Sigmoid colon (tissue), 4 donors: ENCODE measurements around the gene MAP1B.

Experiments used
- CTCF ChIP-seq, 4 experiments: fragments of 450-650 bp in 3 of 4; fragments of 200-600 bp in 1 of 4; IDR thresholded peaks; one replicate each; pipeline ENCODE4 v1.5.1; 2016 to 2019; ENCODE audit warnings: antibody characterized with exemption in 4 of 4, mild to moderate bottlenecking in 3 of 4, moderate library complexity in 2 of 4
- POLR2A ChIP-seq, 2 donors: fragments of 450-650 bp; IDR thresholded peaks; one replicate each; pipeline ENCODE4 v1.6.1; 2016; ENCODE audit warnings: antibody characterized with exemption in 2 of 2, mild to moderate bottlenecking in 2 of 2, moderate library complexity in 2 of 2
- POLR2AphosphoS5 ChIP-seq, 4 donors: sonication (generic); formaldehyde crosslinking; IDR thresholded peaks; one replicate each; pipeline ENCODE4 v1.6.1; 2017; ENCODE audit warnings: antibody characterized with exemption in 4 of 4

GRCh38 chr5:72057816-72058215, 49.5 kb upstream of the MAP1B start:
- TF ChIP-seq CTCF (IDR thresholded peaks at IDR 0.05) = no peak
- no peak for TF ChIP-seq POLR2A (IDR thresholded peaks at IDR 0.05)
- TF ChIP-seq POLR2AphosphoS5 (IDR thresholded peaks at IDR 0.05) = no peak
